Caco-2 (cell line): ENCODE data around the gene VTI1A. TPM values are rescaled to one million over a fixed set of nuclear protein-coding genes. Genes with fewer than 3 reads are reported as not detected.

ENCODE experiments used
- BruUV-seq: library from RNA; stranded (reverse); fragments of 400-500 nt; replicated peaks from 2 replicates; lab custom pipeline; 2021; lab: Mats Ljungman, UMichigan
- CTCF ChIA-PET: fragments of 300-600 bp; sonication (Branson Sonifier 250); formaldehyde crosslinking; loops from one replicate; lab custom pipeline; 2022; ENCODE audit warnings: antibody characterized with exemption; lab: Charles Lee
- POLR2A ChIA-PET: fragments of 300-600 bp; sonication (Branson Sonifier 250); formaldehyde crosslinking; loops from one replicate; lab custom pipeline; 2022; ENCODE audit warnings: antibody characterized with exemption; lab: Charles Lee
- DNase-seq, 2 experiments: peaks; one replicate each; pipeline versions ENCODE4 v3.0.0 to v3.0.0-alpha.2; 2020 to 2022
- H3K27me3 ChIP-seq: replicated peaks from 2 replicates; pipeline ENCODE4 v1.6.0; 2011; ENCODE audit warnings: low read length; ENCODE audit not compliant: control insufficient read depth, insufficient read depth
- H3K36me3 ChIP-seq: 2 replicates; pipeline ENCODE4 v1.5.1; 2011; ENCODE audit warnings: low read length; ENCODE audit not compliant: control insufficient read depth, insufficient read depth
- H3K4me1 ChIP-seq: fragments of 250-450 bp; sonication (Bioruptor Pico); 2 replicates; pipeline ENCODE4 v1.5.1; 2020; ENCODE audit warnings: mild to moderate bottlenecking
- H3K4me3 ChIP-seq: 2 replicates; pipeline ENCODE4 v1.5.1; 2011; ENCODE audit warnings: low read depth, mild to moderate bottlenecking, control low read depth, low read length
- H3K9me3 ChIP-seq: fragments of 250-450 bp; sonication (Bioruptor Pico); 2 replicates; pipeline ENCODE4 v1.5.1; 2020; ENCODE audit warnings: mild to moderate bottlenecking, moderate library complexity
- H3K27ac Mint-ChIP-seq: one replicate; pipeline ENCODE4 v1.8.0; 2022; ENCODE audit warnings: mixed read lengths; ENCODE audit not compliant: unreplicated experiment
- H3K27me3 Mint-ChIP-seq: one replicate; pipeline ENCODE4 v1.8.0; 2022; ENCODE audit warnings: mixed read lengths; ENCODE audit not compliant: insufficient read depth, unreplicated experiment
- H3K36me3 Mint-ChIP-seq: one replicate; pipeline ENCODE4 v1.8.0; 2022; ENCODE audit warnings: mild to moderate bottlenecking, mixed read lengths; ENCODE audit not compliant: insufficient read depth, unreplicated experiment
- H3K4me1 Mint-ChIP-seq: one replicate; pipeline ENCODE4 v1.8.0; 2022; ENCODE audit warnings: low read depth, mixed read lengths; ENCODE audit not compliant: unreplicated experiment
- H3K4me3 Mint-ChIP-seq: one replicate; pipeline ENCODE4 v1.8.0; 2022; ENCODE audit warnings: mild to moderate bottlenecking, moderate library complexity, mixed read lengths; ENCODE audit not compliant: unreplicated experiment
- H3K9me3 Mint-ChIP-seq: one replicate; pipeline ENCODE4 v1.8.0; 2022; ENCODE audit warnings: mixed read lengths; ENCODE audit not compliant: unreplicated experiment
- intact Hi-C: fragments of 100-400 bp; cut with micrococcal nuclease; formaldehyde crosslinking; loops from one replicate; pipeline ENCODE4 v1.10.0; 2022; ENCODE audit not compliant: unreplicated experiment
- total RNA-seq: library from RNA; stranded (reverse); gene quantifications from 2 replicates; pipeline ENCODE4 v1.2.3, GENCODE V29; 2022
- TF ChIP-seq, protein P1 (sequence below), 2 experiments: fragments of 200-600 bp in 1 of 2; IDR thresholded peaks; 1 replicate in 1 of 2; 2 replicates in 1 of 2; pipeline versions ENCODE4 v1.5.1 to v1.8.0; 2011 to 2022; ENCODE audit warnings: antibody characterized with exemption in 1 of 2, control low read depth in 1 of 2, inconsistent platforms in 1 of 2, low read depth in 1 of 2, low read length in 1 of 2, mild to moderate bottlenecking in 1 of 2, moderate library complexity in 1 of 2; ENCODE audit not compliant: insufficient read depth in 1 of 2, severe bottlenecking in 1 of 2, unreplicated experiment in 1 of 2

The VTI1A gene
- total RNA-seq, 1 experiment from 2014 or later = 45.6 TPM

DNA sequence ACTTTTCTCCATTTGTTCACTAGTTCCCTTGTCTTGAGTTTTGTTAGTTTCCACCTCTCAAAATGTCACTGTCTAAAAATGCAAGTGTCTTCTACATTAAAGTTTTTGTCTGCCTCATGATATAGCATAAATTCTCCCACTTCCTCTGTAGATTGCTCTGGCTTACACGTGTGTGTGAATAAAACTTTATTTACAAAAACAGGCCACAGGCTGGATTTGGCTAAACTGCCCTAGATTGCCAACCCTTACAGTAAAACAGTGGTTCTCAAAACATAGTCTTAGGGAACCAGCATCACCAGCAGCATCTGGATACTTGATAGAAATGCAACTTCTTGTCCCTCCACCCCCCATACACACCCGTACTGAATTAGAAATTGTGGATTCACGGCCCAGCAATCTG, 207.8 kb downstream of the VTI1A start:
- TF ChIP-seq, protein P1, sequence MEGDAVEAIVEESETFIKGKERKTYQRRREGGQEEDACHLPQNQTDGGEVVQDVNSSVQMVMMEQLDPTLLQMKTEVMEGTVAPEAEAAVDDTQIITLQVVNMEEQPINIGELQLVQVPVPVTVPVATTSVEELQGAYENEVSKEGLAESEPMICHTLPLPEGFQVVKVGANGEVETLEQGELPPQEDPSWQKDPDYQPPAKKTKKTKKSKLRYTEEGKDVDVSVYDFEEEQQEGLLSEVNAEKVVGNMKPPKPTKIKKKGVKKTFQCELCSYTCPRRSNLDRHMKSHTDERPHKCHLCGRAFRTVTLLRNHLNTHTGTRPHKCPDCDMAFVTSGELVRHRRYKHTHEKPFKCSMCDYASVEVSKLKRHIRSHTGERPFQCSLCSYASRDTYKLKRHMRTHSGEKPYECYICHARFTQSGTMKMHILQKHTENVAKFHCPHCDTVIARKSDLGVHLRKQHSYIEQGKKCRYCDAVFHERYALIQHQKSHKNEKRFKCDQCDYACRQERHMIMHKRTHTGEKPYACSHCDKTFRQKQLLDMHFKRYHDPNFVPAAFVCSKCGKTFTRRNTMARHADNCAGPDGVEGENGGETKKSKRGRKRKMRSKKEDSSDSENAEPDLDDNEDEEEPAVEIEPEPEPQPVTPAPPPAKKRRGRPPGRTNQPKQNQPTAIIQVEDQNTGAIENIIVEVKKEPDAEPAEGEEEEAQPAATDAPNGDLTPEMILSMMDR (IDR thresholded peaks at IDR 0.05; ENCODE audit: insufficient read depth in 1 of 2, low read depth in 1 of 2, low read length in 1 of 2, severe bottlenecking in 1 of 2, unreplicated experiment in 1 of 2) = no peak
- ChIA-PET POLR2A (no interaction called here), CTCF (no interaction called here)
- intact Hi-C loops = loop anchor here (5.0 kb wide), 1 partner anchor 473 kb away; no protein-coding TSS in a partner anchor
- no peaks in the 10 kb centered on the region for H3K27me3 ChIP-seq
- Mint-ChIP-seq H3K4me1 (peaks cover 20% of the 10 kb centered on the region), H3K27me3 (no peaks in the 10 kb centered on the region), H3K9me3 (no peaks in the 10 kb centered on the region), H3K27ac (no peak overlapping the region), H3K36me3 (no peaks in the 10 kb centered on the region), H3K4me3 (no peak overlapping the region)
- H3K4me1 ChIP-seq = peaks cover 14% of the 10 kb centered on the region
- no peak overlapping the region for H3K4me3 ChIP-seq
- no peaks in the 10 kb centered on the region for H3K36me3 ChIP-seq
- no peak for DNase-seq
- BruUV-seq = no TSS peak
- no peaks in the 10 kb centered on the region for H3K9me3 ChIP-seq

DNA sequence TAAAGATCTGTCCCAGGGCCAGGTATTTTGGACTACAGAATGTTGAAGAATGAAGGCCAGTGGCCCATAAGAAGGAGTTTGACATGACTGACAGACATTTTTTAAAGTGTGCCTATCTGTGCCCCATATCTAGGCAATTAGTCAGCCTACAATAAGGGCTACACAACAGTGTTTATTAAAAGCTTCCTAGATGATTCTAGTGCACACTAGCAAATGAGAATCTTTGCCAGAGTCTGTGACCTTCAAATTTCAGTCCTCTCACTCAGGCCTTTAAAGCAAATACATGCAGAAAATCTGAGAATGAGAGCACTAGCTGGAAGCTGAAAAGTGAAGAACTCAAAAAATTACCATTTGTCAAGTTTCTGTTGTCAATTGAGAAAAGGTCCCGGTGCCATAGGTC, 208.7 kb downstream of the VTI1A start:
- Histone ChIP-seq H3K9me3 (no peaks in the 10 kb centered on the region), H3K4me3 (no peak overlapping the region), H3K36me3 (no peaks in the 10 kb centered on the region), H3K4me1 (peaks cover 14% of the 10 kb centered on the region), H3K27me3 (no peaks in the 10 kb centered on the region)
- H3K36me3 Mint-ChIP-seq = no peaks in the 10 kb centered on the region
- H3K9me3 Mint-ChIP-seq = no peaks in the 10 kb centered on the region
- TF ChIP-seq, protein P1 (IDR thresholded peaks at IDR 0.05; ENCODE audit: insufficient read depth in 1 of 2, low read depth in 1 of 2, low read length in 1 of 2, severe bottlenecking in 1 of 2, unreplicated experiment in 1 of 2) = no peak
- no peaks in the 10 kb centered on the region for H3K27me3 Mint-ChIP-seq
- DNase-seq = no peak
- POLR2A ChIA-PET = no interaction called here
- no peak overlapping the region for H3K27ac Mint-ChIP-seq
- no peak overlapping the region for H3K4me3 Mint-ChIP-seq
- CTCF ChIA-PET = no interaction called here
- H3K4me1 Mint-ChIP-seq = peaks cover 20% of the 10 kb centered on the region
- intact Hi-C loops = loop anchor here (5.0 kb wide), 1 partner anchor 472 kb away; no protein-coding TSS in a partner anchor
- no TSS peak for BruUV-seq

DNA sequence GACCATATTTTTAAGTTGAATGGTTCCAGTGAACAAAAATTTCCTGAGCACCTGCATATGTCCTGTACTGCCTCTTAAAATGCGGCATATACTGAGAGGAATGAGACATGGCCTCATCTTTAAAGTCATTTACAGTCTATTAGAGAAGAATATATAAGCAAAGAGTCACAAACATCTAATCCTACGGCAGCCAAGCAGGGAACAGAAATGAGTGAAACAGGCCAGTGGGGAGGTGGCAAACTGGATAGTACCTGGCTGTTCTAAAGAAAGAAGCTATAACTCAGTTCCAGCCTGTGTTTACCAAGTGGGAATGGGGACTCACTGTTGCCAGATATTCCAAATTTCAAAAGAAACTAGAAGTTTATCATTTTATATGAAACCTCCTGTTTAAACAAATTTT, 211.4 kb downstream of the VTI1A start:
- intact Hi-C loops = loop anchor here (5.0 kb wide), 1 partner anchor 469 kb away; no protein-coding TSS in a partner anchor
- POLR2A ChIA-PET = no interaction called here
- Mint-ChIP-seq H3K4me1 (peaks cover 20% of the 10 kb centered on the region), H3K27me3 (no peaks in the 10 kb centered on the region), H3K36me3 (no peaks in the 10 kb centered on the region), H3K4me3 (no peak overlapping the region), H3K27ac (peak overlapping the region; percentile 80), H3K9me3 (no peaks in the 10 kb centered on the region)
- BruUV-seq = no TSS peak
- Histone ChIP-seq H3K36me3 (no peaks in the 10 kb centered on the region; the same call in 1 of the 2 replicates), H3K4me1 (peaks cover 14% of the 10 kb centered on the region), H3K4me3 (no peak overlapping the region), H3K9me3 (no peaks in the 10 kb centered on the region; the same call in 1 of the 2 replicates), H3K27me3 (no peaks in the 10 kb centered on the region)
- CTCF ChIA-PET = no interaction called here
- TF ChIP-seq, protein P1 (IDR thresholded peaks at IDR 0.05; ENCODE audit: insufficient read depth in 1 of 2, low read depth in 1 of 2, low read length in 1 of 2, severe bottlenecking in 1 of 2, unreplicated experiment in 1 of 2) = no peak
- DNase-seq = no peak
